Measurements from ENCODE around the gene HMCN1.

HMCN1 gene

DNA sequence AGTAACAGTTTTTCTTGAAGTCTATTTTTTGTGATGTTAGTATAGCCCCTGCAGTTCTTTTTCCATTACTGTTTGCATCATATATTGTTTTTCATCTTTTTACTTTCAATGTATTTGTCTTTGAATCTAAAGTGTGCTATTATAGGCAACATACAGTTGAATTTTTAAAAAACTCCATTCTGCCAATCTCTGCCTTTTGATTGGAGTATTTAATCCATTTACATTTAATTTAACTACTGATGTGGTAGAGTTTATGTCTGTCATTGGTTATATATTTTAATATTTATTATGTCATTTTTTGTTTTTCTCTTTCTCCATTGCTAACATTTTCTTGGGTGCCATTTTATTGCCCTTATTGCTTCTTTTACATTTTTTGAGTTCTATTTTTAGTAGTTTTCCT, 296.3 kb downstream of the HMCN1 start:
- DNase-seq (ENCODE audit: low read depth), result no peak

DNA sequence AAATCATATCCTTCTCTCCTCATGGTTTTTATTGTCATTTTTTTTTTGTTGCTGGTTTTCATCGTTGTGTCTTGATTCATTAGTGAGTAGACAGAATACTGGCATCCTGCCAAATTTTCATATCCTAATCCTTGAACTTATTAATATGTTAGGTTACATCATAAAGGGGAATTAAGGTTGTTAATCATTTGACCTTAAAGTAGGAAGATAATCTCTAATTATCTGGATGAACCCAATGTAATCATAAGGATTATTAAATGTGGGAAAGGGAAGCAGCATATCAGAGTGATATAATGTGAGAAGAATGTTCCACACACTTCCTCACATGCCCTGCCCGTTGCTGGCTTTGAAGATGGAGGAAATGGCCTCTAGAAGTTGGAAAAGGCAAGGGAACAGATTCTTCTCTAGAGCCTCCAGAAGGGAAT, 299.7 kb downstream of the HMCN1 start:
- no peak for DNase-seq (ENCODE audit: low read depth)

DNA sequence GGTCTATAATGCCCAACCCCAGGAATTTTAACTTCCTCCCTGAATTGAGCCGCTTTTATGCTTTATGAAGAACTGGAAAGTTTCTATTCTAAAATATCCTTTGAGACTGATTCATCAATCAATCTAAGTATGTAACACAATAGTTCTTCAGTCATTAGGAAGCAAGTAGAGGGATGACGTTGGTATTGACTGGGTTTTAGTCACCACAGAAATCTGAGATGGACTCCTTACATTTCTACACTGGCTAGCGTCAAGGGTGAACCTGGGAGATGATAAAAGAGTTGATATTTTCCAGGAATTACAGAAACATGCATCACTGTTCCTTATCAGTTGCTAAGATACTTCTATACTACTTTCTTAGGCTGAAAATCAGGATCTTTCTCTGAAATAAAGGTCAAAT, 308.0 kb downstream of the HMCN1 start:
- no peak for DNase-seq (ENCODE audit: low read depth)

DNA sequence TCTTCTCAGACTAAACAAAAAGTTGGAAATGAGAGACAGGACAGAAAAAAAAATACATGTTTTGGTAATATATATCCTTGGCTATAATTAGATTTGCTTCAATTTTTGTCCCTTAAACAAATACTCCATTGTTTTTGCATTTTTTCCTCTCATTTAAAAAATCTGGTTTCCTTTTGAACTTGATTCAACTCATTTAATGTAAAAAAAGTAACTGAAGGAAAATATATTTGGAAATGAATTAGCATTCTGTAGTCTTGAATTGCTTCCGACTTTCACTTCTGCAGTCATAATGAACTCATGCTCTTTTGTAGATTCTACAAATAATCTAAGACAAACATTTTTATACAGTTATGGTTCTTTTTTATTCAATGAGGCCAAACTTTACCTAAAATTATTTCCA, 309.1 kb downstream of the HMCN1 start:
- DNase-seq (ENCODE audit: low read depth), result no peak

DNA sequence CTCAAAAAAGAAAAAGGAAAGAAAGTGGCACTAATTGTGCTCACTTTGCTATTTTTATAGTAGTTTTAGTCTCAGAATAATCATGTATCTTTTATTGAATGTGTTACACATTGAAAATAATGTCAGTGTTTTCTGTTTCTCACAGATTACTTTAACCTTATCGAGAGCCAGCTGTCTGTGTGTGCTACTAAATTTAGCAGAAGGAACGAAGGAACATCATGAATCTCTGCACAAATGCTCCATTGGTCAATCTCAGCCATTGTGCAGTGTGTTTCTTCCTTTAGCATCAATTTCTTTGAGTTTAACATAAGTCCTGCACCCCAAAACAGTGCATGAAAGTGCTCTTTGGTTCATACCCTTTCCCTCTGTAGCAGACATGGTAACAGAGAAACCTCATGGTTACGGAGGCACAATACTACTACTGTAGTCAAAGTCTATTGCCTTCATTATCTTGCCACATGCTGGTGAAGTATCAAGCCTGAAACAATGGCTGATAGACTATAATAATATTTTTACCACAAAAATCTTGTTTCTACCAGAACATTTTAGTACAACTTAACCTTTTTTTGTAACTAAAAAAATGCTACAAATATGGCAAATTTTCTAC, 310.0 kb downstream of the HMCN1 start:
- no peak for DNase-seq (ENCODE audit: low read depth)

DNA sequence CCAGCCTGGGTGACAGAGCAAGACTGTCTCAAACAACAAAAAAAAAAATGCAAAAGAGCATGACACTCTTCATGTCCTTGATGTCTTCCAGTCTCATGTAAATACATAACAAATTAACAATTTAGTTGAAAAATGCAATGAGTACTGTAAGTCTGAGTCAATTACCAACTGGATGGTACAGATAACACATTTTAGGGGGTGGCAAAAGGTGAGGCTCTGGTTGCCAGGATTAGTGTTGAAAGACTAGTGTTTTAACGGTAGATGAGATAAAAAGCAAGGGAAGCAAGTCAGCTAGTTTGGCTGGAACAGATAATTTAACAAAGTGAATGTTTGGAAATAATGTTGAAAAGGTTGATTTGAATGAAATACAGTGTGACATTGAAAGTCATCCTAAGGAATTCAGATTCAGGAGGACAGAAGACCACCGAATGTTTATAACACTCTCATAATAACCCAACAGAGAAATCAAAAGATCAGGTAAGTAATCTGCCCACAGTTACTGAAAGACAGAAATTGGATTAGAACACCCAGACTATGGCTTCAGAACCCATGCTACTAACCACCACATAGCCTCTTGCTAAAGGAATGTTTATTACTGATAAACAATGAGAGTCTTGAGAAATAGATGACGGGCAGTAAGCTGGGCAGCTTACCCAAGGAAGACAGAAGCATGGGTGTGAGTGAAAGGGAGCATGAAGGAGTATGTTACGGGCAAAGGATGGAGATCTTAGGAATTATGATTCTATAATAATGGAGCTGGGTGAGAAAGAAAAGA, 312.4 kb downstream of the HMCN1 start:
- DNase-seq (ENCODE audit: low read depth), result no peak

DNA sequence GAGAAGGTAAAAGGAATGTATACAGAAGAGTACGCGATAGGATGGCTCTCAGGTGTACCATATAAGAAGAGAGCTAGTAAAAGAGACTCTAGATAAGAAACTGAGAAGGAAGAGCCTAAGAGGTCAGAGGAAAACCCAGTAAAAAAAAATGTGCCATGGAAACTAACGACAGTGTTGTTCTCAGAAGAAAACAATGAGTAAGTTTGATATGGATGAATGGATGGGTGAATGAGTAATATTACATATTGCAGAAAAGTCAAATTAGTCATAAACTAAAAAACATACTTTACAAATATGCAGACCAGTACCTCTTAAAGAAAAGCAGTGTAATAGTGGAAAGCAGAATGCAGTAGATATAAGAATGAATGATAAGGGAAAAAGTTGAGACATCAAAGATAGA, 316.2 kb downstream of the HMCN1 start:
- DNase-seq (ENCODE audit: low read depth), result no peak

DNA sequence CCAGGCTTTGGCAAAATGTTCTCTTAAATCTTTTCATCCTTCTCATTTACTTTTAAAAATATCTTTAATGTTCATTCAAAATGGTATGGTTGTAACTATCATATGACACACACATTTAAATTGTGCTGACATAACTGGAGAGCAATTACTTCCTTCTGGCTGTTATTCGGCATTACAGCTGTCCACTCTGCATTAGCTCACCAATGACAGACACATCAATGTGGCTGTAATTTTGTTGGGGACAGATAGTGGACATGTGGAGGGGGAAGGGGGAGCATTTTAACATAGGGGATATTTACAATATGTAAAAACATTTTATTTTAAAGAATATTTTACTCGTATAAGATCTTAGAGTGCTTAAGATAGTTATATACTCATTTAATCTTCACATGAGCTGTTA, 319.8 kb downstream of the HMCN1 start:
- no peak for DNase-seq (ENCODE audit: low read depth)

DNA sequence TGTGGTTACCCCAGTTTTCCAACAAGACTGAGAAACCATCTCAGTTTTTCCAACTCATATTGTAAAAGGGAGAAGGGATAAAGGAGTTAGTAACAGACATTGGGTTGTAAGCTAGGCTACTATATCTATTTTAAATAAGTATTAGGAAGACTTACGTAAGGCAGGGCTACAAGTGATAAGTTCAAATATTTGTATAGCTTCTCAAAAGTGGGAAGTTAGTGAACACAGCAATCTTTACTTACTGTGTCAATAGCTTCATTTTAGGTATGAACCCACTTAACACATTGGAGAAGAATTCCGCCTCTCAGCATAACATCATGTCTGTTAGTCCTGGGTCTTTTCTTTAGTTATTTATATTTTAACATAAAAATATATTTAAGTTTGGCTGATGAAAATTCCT, 320.7 kb downstream of the HMCN1 start:
- no peak for DNase-seq (ENCODE audit: low read depth)

DNA sequence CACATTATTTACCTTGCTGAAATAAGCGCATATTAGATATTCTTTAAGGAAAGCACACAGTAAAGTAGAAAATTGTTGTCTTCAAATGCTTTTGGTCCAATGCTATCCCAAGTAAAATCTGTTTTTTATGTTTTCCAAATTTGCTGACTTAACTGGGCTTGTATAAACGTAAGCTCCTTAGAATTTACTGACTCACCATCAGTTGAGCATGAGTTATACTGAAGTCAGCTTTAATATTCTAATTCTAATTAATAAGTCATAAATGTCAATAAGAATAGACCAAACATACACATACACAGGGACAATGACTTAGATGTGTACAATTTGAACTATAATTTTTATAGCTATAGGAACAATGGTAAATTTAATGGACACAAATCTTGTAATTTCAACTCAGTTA, 321.7 kb downstream of the HMCN1 start:
- no peak for DNase-seq (ENCODE audit: low read depth)

DNA sequence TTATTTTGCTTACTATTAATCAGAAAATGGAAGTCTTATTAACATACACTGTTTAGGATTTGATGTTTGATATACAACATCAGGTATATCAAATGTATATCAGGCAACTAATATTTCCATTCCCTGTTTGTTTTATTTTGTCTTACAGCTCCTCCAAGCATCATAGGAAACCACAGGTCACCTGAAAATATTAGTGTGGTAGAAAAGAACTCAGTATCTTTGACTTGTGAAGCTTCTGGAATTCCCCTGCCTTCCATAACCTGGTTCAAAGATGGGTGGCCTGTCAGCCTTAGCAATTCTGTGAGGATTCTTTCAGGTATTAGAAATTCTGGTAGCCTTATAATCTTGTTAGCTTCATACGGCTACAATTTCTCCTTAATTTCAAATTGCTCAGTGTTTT, 322.9 kb downstream of the HMCN1 start:
- DNase-seq (ENCODE audit: low read depth), result no peak

DNA sequence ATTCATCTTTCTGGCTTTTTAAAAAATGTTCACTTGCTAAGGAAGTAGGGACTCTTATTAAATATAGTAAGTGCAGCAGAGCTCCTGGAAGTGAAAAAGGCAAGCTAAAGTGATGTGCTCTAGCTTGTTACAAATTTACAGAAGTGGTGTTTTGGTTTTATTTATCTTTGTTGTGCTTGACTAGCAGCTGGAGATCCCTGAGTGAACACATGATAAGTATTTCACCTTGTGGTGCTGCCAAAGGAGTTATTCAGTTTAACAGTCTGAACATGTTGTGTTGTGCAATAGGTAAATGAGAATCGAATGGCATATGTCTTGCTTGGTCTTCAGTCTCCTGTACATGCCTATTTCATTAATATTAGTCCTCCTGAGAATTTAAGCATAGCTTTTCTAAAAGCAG, 325.1 kb downstream of the HMCN1 start:
- DNase-seq (ENCODE audit: low read depth), result no peak

DNA sequence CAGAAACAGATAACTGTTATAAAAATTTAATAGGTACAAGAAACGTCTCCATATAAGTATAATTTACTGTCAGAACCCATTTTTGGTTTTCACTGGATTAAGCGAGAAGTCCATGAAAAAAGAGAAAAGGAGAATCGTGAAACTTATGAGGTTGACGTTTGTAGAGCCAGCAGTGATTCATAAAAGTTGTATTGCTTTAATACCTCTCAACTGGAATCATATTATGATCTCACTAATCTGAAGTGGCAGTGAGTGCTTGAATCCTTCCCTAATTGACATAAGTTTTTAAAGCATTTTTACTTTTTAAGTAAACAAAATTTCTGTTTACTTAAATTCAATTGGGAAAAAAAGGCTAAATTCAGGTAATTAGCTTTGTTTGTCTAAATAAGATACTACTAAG, 325.6 kb downstream of the HMCN1 start:
- no peak for DNase-seq (ENCODE audit: low read depth)

DNA sequence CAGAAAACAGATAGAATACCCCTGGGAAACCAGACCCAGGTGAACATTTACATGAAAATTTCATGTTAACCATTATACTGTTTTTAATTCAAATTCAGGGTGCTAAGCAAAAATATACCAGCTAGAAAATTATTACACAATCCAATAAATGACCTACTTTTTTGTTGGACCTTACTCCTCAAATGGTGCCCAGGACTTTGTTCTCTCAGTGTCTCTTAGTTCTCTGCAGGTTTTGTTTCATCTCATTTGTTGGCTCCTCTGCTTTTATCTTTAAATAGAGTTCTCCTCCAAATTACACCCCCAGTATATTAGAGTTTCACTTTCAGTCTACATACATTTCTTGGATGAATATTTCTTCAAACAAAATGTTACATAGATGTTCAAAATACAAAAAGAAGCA, 326.0 kb downstream of the HMCN1 start:
- no peak for DNase-seq (ENCODE audit: low read depth)

DNA sequence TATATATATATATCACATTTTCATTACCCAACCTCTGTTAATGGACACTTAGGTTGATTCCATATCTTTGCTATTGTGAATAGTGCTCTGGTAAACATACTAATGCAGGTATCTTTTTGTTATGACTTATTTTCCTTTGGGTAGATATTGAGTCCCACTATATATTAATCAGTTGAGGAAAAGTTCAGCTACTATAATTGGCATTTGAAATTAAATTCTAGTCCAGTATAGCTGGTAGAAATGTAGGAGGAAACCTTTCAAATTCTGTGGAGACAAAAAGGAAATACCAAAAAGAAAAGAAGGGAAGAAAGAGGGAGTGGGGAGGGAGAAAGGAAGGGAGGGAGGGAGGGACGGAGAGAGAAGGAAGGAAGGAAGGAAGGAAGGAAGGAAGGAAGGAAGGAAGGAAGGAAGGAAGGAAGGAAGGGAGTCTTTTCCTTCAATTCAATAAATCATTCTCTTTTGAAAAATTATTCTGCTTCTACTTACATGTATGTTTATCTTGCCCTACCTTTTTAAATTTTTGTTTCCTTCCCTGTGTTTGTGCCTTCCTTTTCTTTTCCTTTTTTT, 329.0 kb downstream of the HMCN1 start:
- no peak for DNase-seq (ENCODE audit: low read depth)

DNA sequence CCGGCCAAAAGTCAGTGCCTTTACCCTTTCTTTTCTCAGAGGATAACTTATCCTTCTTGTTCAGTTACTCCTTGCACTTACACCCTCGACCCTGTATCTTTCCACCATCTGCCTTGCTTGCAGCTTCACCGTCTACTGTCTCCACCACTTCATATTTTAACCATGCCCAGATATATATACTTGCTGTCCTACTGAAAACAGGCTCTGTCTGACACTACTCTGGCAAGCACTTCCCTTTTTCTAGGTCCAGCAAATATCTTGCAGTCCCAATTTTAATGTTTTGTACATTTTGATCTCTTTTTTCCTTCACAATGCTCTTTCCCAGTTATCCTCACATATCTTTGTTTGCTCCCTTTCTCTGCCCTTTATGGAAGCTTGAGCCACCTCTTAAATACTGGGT, 332.2 kb downstream of the HMCN1 start:
- DNase-seq (ENCODE audit: low read depth), result no peak

DNA sequence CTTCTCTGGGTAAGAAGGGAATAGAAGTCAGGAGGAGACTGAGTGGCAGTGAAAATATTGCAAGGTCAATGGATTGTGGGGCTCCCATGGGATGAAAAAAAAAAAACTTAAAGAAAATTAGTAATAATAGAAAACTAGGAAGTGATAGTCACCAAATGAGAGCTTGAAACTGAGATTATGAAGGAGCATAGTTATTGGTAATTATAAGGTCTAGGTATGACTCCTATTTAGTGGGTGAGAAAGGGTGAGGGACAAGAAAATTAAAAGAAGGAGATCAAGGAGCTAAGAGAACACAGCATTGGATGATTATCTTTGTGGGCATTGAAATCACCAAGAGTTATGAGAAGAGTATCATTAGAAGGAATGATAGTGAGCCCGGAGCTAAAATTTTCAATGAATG, 339.5 kb downstream of the HMCN1 start:
- no peak for DNase-seq (ENCODE audit: low read depth)

DNA sequence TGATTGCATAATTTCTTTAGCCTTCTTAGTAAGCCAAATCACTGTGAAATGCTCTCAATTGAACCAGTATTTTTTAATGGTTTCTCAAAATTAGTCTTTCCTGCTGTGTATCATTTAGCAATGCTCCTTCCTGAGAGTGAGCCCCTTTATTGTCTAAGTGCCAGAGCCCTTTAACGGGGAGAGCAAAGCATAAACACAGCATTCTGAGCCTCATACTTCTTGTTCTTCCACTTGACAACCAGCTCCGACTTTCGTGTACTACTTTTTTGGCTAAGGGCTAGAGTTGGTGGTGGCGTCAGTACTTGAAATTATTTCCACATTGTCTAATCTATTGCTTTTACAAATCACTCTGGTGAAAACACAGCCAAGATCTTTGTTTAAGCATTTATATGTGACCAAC, 341.8 kb downstream of the HMCN1 start:
- no peak for DNase-seq (ENCODE audit: low read depth)

DNA sequence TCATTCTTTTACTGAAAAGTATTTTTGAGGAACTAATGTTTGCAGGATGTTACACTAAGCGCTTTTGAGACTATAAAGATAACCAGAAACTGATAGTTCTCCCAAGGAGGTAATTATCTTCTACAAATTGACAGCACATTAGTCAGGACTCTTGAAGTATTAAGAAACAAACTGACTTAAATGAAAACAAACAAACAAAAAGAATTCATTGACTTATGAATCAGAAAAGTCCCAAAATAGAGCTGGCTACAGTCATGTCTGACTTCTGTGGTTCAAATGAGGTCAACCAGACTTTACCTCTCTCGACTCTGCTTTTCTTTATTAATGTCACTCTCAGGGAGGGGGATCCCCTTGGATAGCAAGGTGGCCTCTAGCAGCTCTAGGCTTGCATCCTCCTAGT, 344.1 kb downstream of the HMCN1 start:
- no peak for DNase-seq (ENCODE audit: low read depth)

DNA sequence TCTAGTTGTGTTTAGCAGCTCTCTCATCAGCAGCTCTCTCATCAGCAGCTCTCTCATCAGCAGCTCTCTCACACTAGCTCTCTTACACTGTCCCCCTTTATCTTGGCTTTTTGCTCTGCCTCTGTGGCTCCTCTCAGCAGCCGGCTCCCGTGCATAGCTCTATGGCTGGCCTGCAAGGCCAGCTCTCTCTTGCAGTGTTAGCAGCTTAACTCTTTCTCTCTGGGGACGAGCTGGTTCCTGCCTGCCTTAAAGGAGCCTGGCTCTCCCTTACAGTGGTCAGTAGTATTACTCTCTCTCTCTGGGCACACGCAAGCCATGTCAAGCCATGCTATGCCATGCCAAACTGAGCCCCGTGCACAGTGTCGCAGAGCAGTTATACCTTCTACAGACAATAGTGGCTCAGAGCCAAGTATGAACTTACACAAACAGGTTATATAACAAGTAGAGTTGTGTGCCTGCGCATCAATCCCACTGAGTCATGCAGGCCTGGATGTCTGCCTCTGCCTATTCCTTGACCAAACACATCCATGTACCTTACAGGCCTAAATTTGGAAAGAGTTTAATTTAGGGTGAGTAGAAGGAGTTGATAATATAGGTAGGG, 345.0 kb downstream of the HMCN1 start:
- DNase-seq (ENCODE audit: low read depth), result no peak

DNA sequence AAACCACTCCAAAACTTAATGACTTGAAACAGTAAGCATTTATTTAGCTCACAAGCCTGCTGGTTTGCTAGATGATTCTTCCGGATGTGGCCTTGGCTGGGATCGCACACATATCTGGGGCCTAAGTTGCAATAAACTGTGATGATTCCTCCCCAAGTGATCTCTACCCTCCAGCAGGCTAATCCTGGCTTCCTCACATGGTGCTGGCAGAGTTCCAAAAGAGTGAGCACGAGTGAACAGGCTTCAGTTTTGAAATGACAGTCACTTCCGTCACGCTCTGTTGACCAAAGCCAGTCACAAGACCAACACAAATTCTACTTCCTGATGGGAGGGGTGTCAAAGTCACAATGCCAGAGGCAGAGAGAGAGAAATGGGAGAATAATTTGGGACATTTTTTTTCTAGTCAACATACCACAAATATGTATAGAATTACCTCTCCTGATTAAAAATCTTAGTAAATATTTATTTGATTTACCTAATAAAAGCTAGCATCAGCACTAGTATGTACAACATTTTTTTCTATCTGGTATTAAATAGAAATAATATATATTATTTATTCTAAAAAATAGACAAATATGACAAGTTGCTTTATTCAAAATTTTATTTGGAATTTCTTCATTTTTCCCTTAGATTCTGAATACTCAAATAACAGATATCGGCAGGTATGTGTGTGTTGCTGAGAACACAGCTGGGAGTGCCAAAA, 348.2 kb downstream of the HMCN1 start:
- DNase-seq (ENCODE audit: low read depth), result no peak

DNA sequence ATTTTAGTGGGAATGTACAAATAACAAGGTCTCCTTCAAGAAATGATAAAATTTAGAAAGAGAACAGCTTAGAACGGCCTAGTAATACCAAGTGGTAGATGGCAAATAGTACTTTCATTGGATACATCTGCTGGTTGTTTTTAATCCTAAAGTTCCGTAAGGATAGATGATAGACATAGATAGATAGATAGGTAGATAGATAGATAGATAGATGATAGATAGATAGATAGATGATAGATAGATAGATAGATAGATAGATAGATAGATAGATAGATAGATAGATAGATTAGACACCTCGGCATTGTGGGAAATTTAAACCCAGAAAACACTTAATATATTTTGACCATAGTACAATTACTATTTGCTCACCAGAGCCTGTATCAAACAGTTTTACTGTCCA, 352.4 kb downstream of the HMCN1 start:
- DNase-seq (ENCODE audit: low read depth), result no peak

DNA sequence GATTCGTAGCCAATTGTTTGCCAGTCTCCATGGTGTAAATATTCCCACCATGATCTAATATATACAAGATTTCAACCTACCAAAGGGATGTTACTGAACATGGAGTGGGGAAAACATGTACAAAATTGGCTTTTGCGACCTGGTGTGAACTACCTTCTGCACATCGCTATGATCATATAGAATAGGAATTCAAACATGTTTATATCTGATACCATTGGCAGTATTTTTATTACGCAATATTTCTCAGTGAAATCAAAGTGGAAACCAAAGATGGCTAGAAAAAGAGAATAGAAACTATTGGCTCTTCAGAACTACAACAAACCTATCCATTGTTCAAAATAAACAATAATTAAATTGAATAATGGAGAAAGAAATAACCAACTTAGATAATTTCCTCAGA, 355.7 kb downstream of the HMCN1 start:
- DNase-seq (ENCODE audit: low read depth), result no peak
